Neural progenitor cell (in vitro differentiated cells): ENCODE results near the gene ZAP70. TPM values are rescaled to one million over a fixed set of nuclear protein-coding genes. Genes with fewer than 3 reads are reported as not detected.

Source experiments
- DNase-seq: peaks from one replicate; pipeline ENCODE4 v3.0.0-alpha.2; 2016; ENCODE audit warnings: low spot score
- H2AFZ ChIP-seq: fragments of 200-600 bp; sonication (generic); replicated peaks from 2 replicates; pipeline ENCODE4 v1.6.1; 2016; ENCODE audit warnings: antibody characterized with exemption
- H3F3A ChIP-seq: fragments of 200-600 bp; sonication (generic); 2 replicates; pipeline ENCODE4 v1.6.1; 2016; ENCODE audit warnings: antibody characterized with exemption, low read depth
- H3K27ac ChIP-seq: fragments of 200-600 bp; sonication (generic); 2 replicates; pipeline ENCODE4 v1.5.1; 2016; ENCODE audit warnings: mild to moderate bottlenecking
- H3K27me3 ChIP-seq: fragments of 200-600 bp; sonication (generic); 2 replicates; pipeline ENCODE4 v1.6.1; 2016; ENCODE audit warnings: mild to moderate bottlenecking, moderate library complexity
- H3K36me3 ChIP-seq: fragments of 200-600 bp; sonication (generic); 2 replicates; pipeline ENCODE4 v1.5.1; 2016
- H3K4me1 ChIP-seq: fragments of 200-600 bp; sonication (generic); 2 replicates; pipeline ENCODE4 v1.6.1; 2016; ENCODE audit warnings: mixed run types
- H3K4me2 ChIP-seq: fragments of 200-600 bp; sonication (generic); 2 replicates; pipeline ENCODE4 v1.6.1; 2016
- H3K4me3 ChIP-seq: fragments of 200-600 bp; sonication (generic); 2 replicates; pipeline ENCODE4 v1.5.1; 2016
- H3K79me2 ChIP-seq: fragments of 200-600 bp; sonication (generic); 2 replicates; pipeline ENCODE4 v1.6.1; 2016; ENCODE audit warnings: low read depth
- H3K9ac ChIP-seq: fragments of 200-600 bp; sonication (generic); 2 replicates; pipeline ENCODE4 v1.6.1; 2016
- H3K9me3 ChIP-seq: fragments of 200-600 bp; sonication (generic); 2 replicates; pipeline ENCODE4 v1.5.1; 2016; ENCODE audit warnings: low read depth
- H4K20me1 ChIP-seq: fragments of 200-600 bp; sonication (generic); 2 replicates; pipeline ENCODE4 v1.6.1; 2016; ENCODE audit warnings: low read depth
- H3K27ac Mint-ChIP-seq: 3 replicates; pipeline ENCODE4 v1.8.0; 2021; ENCODE audit warnings: mixed read lengths
- H3K27me3 Mint-ChIP-seq: 2 replicates; pipeline ENCODE4 v1.8.0; 2022; ENCODE audit warnings: low read depth, mild to moderate bottlenecking, inconsistent platforms, moderate library complexity, mixed read lengths; ENCODE audit not compliant: insufficient read depth
- H3K36me3 Mint-ChIP-seq: 3 replicates; pipeline ENCODE4 v1.8.0; 2021; ENCODE audit warnings: mixed read lengths
- H3K4me1 Mint-ChIP-seq: 3 replicates; pipeline ENCODE4 v1.8.0; 2021; ENCODE audit warnings: mixed read lengths
- H3K4me3 Mint-ChIP-seq: 3 replicates; pipeline ENCODE4 v1.8.0; 2021; ENCODE audit warnings: mild to moderate bottlenecking, moderate library complexity, mixed read lengths
- H3K9me3 Mint-ChIP-seq: 3 replicates; pipeline ENCODE4 v1.8.0; 2020; ENCODE audit warnings: mixed read lengths
- CTCF ChIP-seq: fragments of 200-600 bp; sonication (generic); IDR thresholded peaks from 2 replicates; pipeline ENCODE4 v1.5.1; 2017; ENCODE audit warnings: antibody characterized with exemption, mild to moderate bottlenecking
- EZH2 ChIP-seq: fragments of 200-600 bp; sonication (generic); IDR thresholded peaks from 2 replicates; pipeline ENCODE4 v1.6.1; 2017; ENCODE audit warnings: antibody characterized with exemption, mild to moderate bottlenecking, moderate library complexity
- EZH2phosphoT487 ChIP-seq: fragments of 200-600 bp; sonication (generic); IDR thresholded peaks from 2 replicates; pipeline ENCODE4 v1.6.1; 2017; ENCODE audit warnings: antibody characterized with exemption
- total RNA-seq: library from RNA; depleted of rRNA; stranded (reverse); fragments of >200 nt; gene quantifications from 2 replicates; pipeline ENCODE4 v1.2.3, GENCODE V29; 2015; ENCODE audit warnings: low replicate concordance

ZAP70 gene
- total RNA-seq, 1 donor from 2014 or later = not detected

GRCh38 chr2:97720746-97721145 lies 7.4 kb downstream of the ZAP70 start:
- no peaks in the 10 kb centered on the region for H3K36me3 ChIP-seq
- DNase-seq = no peak
- H3K9ac ChIP-seq = no peak overlapping the region
- H3K4me2 ChIP-seq = no peak overlapping the region
- H3K4me1 ChIP-seq = no peaks in the 10 kb centered on the region
- H3F3A ChIP-seq = no peaks in the 10 kb centered on the region
- no peak overlapping the region for H3K27ac ChIP-seq
- H3K36me3 Mint-ChIP-seq = no peaks in the 10 kb centered on the region
- H3K4me3 ChIP-seq = no peak overlapping the region
- H3K27ac Mint-ChIP-seq = no peak overlapping the region
- no peak for TF ChIP-seq CTCF
- TF ChIP-seq EZH2phosphoT487 = no peak
- no peak for TF ChIP-seq EZH2
- no peak overlapping the region for H2AFZ ChIP-seq
- no peaks in the 10 kb centered on the region for H3K27me3 ChIP-seq
- H3K27me3 Mint-ChIP-seq = no peaks in the 10 kb centered on the region
- H4K20me1 ChIP-seq = no peaks in the 10 kb centered on the region
- H3K4me3 Mint-ChIP-seq = no peak overlapping the region
- H3K9me3 Mint-ChIP-seq = no peaks in the 10 kb centered on the region
- peaks cover 13% of the 10 kb centered on the region for H3K4me1 Mint-ChIP-seq
- no peaks in the 10 kb centered on the region for H3K79me2 ChIP-seq
- H3K9me3 ChIP-seq = no peaks in the 10 kb centered on the region

- Mint-ChIP-seq H3K4me1 (peaks cover 7% of the 10 kb centered on the region), H3K27ac (no peak overlapping the region), H3K4me3 (no peak overlapping the region), H3K27me3 (no peaks in the 10 kb centered on the region), H3K36me3 (no peaks in the 10 kb centered on the region), H3K9me3 (peaks cover 3% of the 10 kb centered on the region)
- H3K4me3 ChIP-seq = no peak overlapping the region
- H2AFZ ChIP-seq = no peak overlapping the region
- DNase-seq = no peak
- H3K4me2 ChIP-seq = no peak overlapping the region
- no peaks in the 10 kb centered on the region for H3K27me3 ChIP-seq
- no peaks in the 10 kb centered on the region for H3K9me3 ChIP-seq
- no peaks in the 10 kb centered on the region for H3F3A ChIP-seq
- H3K79me2 ChIP-seq = no peaks in the 10 kb centered on the region
- no peak overlapping the region for H3K27ac ChIP-seq
- no peak overlapping the region for H3K9ac ChIP-seq
- TF ChIP-seq CTCF = no peak
- TF ChIP-seq EZH2 = no peak
- no peak for TF ChIP-seq EZH2phosphoT487
- no peaks in the 10 kb centered on the region for H3K4me1 ChIP-seq
- no peaks in the 10 kb centered on the region for H4K20me1 ChIP-seq
- H3K36me3 ChIP-seq = no peaks in the 10 kb centered on the region
Observed at GRCh38 chr2:97722227-97722626, 8.9 kb downstream of the ZAP70 start.

- H3K36me3 Mint-ChIP-seq = no peaks in the 10 kb centered on the region
- H3K36me3 ChIP-seq = no peaks in the 10 kb centered on the region
- no peaks in the 10 kb centered on the region for H3F3A ChIP-seq
- peaks cover 5% of the 10 kb centered on the region for H3K9me3 Mint-ChIP-seq
- H3K79me2 ChIP-seq = no peaks in the 10 kb centered on the region
- no peak overlapping the region for H3K27ac Mint-ChIP-seq
- no peaks in the 10 kb centered on the region for H3K27me3 ChIP-seq
- H3K27ac ChIP-seq = no peak overlapping the region
- no peak overlapping the region for H2AFZ ChIP-seq
- no peaks in the 10 kb centered on the region for H3K4me1 Mint-ChIP-seq
- H3K9me3 ChIP-seq = no peaks in the 10 kb centered on the region
- no peak overlapping the region for H3K4me2 ChIP-seq
- no peak overlapping the region for H3K4me3 Mint-ChIP-seq
- H3K4me3 ChIP-seq = no peak overlapping the region
- no peaks in the 10 kb centered on the region for H4K20me1 ChIP-seq
- TF ChIP-seq EZH2phosphoT487 = no peak
- TF ChIP-seq CTCF = no peak
- no peak for TF ChIP-seq EZH2
- no peak for DNase-seq
- no peaks in the 10 kb centered on the region for H3K4me1 ChIP-seq
- H3K27me3 Mint-ChIP-seq = no peaks in the 10 kb centered on the region
- no peak overlapping the region for H3K9ac ChIP-seq
Observed at GRCh38 chr2:97723156-97724072, 10.0 kb downstream of the ZAP70 start.
